ENCODE data around the gene TECPR2. TPM values are rescaled to one million over a fixed set of nuclear protein-coding genes. Genes with fewer than 3 reads are reported as not detected.

The TECPR2 gene
- total and polyA plus RNA-seq, 2 of the 13 experiments (the other 11 are each of a cell fraction or from before 2014, with no cell fraction given) = 3.5 to 5.7 TPM

DNA sequence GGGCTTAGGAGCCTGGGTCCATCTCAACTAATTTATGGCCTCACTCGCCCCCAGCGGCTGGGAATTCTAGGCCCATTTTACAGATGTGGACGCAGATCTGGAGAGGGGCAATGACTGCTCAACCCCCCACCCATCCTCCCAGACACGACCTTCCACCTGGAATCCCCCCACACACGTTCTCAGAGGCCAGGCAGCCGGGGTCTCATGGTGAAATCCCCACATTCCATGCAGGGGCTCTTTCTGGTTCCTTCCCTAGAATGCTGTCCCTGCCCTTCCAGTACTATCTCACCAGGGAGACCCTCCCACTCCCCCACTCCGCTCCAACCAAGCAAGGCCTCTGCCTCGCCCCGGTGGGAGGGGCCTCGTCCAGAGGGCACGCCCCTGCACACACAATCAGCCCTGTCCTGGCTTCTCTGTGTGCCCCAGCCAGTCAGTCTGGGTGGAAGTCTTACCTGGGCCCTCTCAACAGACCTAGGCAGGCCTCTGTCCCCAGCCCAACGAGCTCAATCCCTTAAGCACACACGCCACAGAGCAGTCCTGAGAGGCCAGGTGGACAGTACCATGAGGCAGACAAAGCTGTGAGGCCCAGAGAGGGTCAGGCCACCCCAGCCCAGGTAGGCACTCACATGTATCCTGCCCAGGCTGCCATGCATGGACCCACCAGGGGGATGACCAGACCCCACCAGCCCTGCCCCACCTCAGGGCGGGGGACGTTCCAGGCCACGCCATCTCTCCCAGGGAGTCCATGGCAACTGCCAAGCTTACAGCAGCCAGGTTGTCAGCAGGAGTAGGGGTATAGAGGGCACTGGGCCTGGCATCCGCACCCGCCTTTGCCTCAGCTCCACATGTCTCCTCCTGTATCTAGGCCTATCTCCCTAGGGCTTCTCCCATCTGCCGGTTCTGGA is 148.1 kb downstream of the TECPR2 start (continued):
- TF ChIP-seq, protein P1, sequence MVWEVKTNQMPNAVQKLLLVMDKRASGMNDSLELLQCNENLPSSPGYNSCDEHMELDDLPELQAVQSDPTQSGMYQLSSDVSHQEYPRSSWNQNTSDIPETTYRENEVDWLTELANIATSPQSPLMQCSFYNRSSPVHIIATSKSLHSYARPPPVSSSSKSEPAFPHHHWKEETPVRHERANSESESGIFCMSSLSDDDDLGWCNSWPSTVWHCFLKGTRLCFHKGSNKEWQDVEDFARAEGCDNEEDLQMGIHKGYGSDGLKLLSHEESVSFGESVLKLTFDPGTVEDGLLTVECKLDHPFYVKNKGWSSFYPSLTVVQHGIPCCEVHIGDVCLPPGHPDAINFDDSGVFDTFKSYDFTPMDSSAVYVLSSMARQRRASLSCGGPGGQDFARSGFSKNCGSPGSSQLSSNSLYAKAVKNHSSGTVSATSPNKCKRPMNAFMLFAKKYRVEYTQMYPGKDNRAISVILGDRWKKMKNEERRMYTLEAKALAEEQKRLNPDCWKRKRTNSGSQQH (CRISPR knock-in tag; IDR thresholded peaks at IDR 0.05; ENCODE audit: low read depth) = no peak
- TF ChIP-seq JARID2 (CRISPR knock-in tag; IDR thresholded peaks at IDR 0.05; ENCODE audit: insufficient replicate concordance) (no peak), AKAP8 (CRISPR knock-in tag; IDR thresholded peaks at IDR 0.05) (no peak; the same call in 1 of the 2 replicates), RFXANK (CRISPR knock-in tag; IDR thresholded peaks at IDR 0.05) (no peak), SSRP1 (CRISPR knock-in tag; IDR thresholded peaks at IDR 0.05) (no peak), NRL (CRISPR knock-in tag; IDR thresholded peaks at IDR 0.05; ENCODE audit: borderline replicate concordance) (peak; percentile 33; the same call in 1 of the 2 replicates), SPEN (CRISPR knock-in tag; IDR thresholded peaks at IDR 0.05; ENCODE audit: low read depth) (no peak; the same call in 1 of the 2 replicates), ZSCAN9 (CRISPR knock-in tag; IDR thresholded peaks at IDR 0.05; ENCODE audit: borderline replicate concordance) (no peak), POLR2A (IDR thresholded peaks at IDR 0.05; ENCODE audit: insufficient read depth in 1 of 2, low read depth in 2 of 2, low read length in 2 of 2) (peak; percentile 67 to 68), SKI (IDR thresholded peaks at IDR 0.05; ENCODE audit: partially characterized antibody) (no peak), ZNF891 (CRISPR knock-in tag; IDR thresholded peaks at IDR 0.05) (peak; percentile 73; the same call in 1 of the 2 replicates), RXRA (CRISPR knock-in tag; IDR thresholded peaks at IDR 0.05) (0 out of 2 replicates have a peak, but pooled peaks have one; percentile 3), ZMYM4 (CRISPR knock-in tag; IDR thresholded peaks at IDR 0.05) (peak; percentile 33; the same call in 1 of the 2 replicates), GPN1 (CRISPR knock-in tag; IDR thresholded peaks at IDR 0.05; ENCODE audit: borderline replicate concordance) (no peak)
- TF ChIP-seq, protein P2, sequence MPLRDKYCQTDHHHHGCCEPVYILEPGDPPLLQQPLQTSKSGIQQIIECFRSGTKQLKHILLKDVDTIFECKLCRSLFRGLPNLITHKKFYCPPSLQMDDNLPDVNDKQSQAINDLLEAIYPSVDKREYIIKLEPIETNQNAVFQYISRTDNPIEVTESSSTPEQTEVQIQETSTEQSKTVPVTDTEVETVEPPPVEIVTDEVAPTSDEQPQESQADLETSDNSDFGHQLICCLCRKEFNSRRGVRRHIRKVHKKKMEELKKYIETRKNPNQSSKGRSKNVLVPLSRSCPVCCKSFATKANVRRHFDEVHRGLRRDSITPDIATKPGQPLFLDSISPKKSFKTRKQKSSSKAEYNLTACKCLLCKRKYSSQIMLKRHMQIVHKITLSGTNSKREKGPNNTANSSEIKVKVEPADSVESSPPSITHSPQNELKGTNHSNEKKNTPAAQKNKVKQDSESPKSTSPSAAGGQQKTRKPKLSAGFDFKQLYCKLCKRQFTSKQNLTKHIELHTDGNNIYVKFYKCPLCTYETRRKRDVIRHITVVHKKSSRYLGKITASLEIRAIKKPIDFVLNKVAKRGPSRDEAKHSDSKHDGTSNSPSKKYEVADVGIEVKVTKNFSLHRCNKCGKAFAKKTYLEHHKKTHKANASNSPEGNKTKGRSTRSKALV (CRISPR knock-in tag; IDR thresholded peaks at IDR 0.05) = no peak
- TF ChIP-seq, protein P3, sequence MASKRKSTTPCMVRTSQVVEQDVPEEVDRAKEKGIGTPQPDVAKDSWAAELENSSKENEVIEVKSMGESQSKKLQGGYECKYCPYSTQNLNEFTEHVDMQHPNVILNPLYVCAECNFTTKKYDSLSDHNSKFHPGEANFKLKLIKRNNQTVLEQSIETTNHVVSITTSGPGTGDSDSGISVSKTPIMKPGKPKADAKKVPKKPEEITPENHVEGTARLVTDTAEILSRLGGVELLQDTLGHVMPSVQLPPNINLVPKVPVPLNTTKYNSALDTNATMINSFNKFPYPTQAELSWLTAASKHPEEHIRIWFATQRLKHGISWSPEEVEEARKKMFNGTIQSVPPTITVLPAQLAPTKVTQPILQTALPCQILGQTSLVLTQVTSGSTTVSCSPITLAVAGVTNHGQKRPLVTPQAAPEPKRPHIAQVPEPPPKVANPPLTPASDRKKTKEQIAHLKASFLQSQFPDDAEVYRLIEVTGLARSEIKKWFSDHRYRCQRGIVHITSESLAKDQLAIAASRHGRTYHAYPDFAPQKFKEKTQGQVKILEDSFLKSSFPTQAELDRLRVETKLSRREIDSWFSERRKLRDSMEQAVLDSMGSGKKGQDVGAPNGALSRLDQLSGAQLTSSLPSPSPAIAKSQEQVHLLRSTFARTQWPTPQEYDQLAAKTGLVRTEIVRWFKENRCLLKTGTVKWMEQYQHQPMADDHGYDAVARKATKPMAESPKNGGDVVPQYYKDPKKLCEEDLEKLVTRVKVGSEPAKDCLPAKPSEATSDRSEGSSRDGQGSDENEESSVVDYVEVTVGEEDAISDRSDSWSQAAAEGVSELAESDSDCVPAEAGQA (IDR thresholded peaks at IDR 0.05; ENCODE audit: low read depth) = no peak
- TF ChIP-seq, protein P3 (CRISPR knock-in tag; IDR thresholded peaks at IDR 0.05; ENCODE audit: borderline replicate concordance) = no peak
- TF ChIP-seq, protein P4, sequence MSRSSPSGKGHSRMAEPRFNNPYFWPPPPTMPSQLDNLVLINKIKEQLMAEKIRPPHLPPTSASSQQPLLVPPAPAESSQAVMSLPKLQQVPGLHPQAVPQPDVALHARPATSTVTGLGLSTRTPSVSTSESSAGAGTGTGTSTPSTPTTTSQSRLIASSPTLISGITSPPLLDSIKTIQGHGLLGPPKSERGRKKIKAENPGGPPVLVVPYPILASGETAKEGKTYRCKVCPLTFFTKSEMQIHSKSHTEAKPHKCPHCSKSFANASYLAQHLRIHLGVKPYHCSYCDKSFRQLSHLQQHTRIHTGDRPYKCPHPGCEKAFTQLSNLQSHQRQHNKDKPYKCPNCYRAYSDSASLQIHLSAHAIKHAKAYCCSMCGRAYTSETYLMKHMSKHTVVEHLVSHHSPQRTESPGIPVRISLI (CRISPR knock-in tag; IDR thresholded peaks at IDR 0.05; ENCODE audit: borderline replicate concordance) = no peak
